K562 (cell line): ENCODE results near the gene STAT6. TPM values are rescaled to one million over a fixed set of nuclear protein-coding genes. Genes with fewer than 3 reads are reported as not detected.

Experiments used
- ARID3B ChIP-seq: fragments of 250-450 bp; sonication (Bioruptor Pico); IDR thresholded peaks from 2 replicates; pipeline ENCODE4 v1.4.0; 2020; ENCODE audit warnings: borderline replicate concordance
- CCAR2 ChIP-seq: fragments of 200-400 bp; formaldehyde crosslinking; IDR thresholded peaks from 2 replicates; pipeline ENCODE4 v1.6.1; 2017; ENCODE audit warnings: mild to moderate bottlenecking, low read depth, low read length
- CEBPG ChIP-seq, 3 experiments: fragments of 200-800 bp in 1 of 3; sonication (Bioruptor generic) in 1 of 3; sonication (generic) in 1 of 3; formaldehyde crosslinking in 1 of 3; IDR thresholded peaks in 2 of 3; conservative IDR thresholded peaks in 1 of 3; 2 replicates each; pipeline versions ENCODE4 v1.6.1 to v1.8.0; 2016 to 2022; ENCODE audit warnings: missing compliant biosample characterization in 2 of 3, missing genetic modification characterization in 2 of 3, mild to moderate bottlenecking in 1 of 3, missing genetic modification reagents in 1 of 3
- ELF1 ChIP-seq: fragments of 200-800 bp; sonication (Bioruptor generic); IDR thresholded peaks from 2 replicates; pipeline ENCODE4 v1.6.1; 2016; ENCODE audit warnings: missing genetic modification characterization, missing compliant biosample characterization
- MCM3 ChIP-seq: fragments of 450-650 bp; IDR thresholded peaks from 2 replicates; pipeline ENCODE4 v1.6.1; 2016
- MCM7 ChIP-seq, 2 experiments: fragments of 450-650 bp; IDR thresholded peaks; 2 replicates each; pipeline ENCODE4 v1.6.1; 2016 to 2018
- RBM22 ChIP-seq: fragments of 200-400 bp; formaldehyde crosslinking; IDR thresholded peaks from 2 replicates; pipeline ENCODE4 v1.6.1; 2018; ENCODE audit warnings: low read length, low read depth; ENCODE audit not compliant: poor library complexity, severe bottlenecking
- TOE1 ChIP-seq, 2 experiments: fragments of 450-650 bp in 1 of 2; sonication (generic) in 1 of 2; formaldehyde crosslinking in 1 of 2; IDR thresholded peaks; 2 replicates each; pipeline versions ENCODE4 v1.7.1 to v1.8.0; 2016 to 2022; ENCODE audit warnings: borderline replicate concordance in 2 of 2, mild to moderate bottlenecking in 2 of 2, antibody characterized with exemption in 1 of 2, inconsistent platforms in 1 of 2, low read depth in 1 of 2, missing genetic modification reagents in 1 of 2, moderate library complexity in 1 of 2
- ZNF224 ChIP-seq: sonication (generic); formaldehyde crosslinking; IDR thresholded peaks from 2 replicates; pipeline ENCODE4 v1.8.0; 2022; ENCODE audit warnings: mild to moderate bottlenecking, missing genetic modification reagents
- ZNF551 ChIP-seq: fragments of 250-450 bp; sonication (Bioruptor Pico); IDR thresholded peaks from 2 replicates; pipeline ENCODE4 v1.5.0; 2021; ENCODE audit warnings: mild to moderate bottlenecking, moderate library complexity
- ZNF695 ChIP-seq: fragments of 450-650 bp; formaldehyde crosslinking; IDR thresholded peaks from 2 replicates; pipeline ENCODE4 v1.4.0; 2020; ENCODE audit warnings: mild to moderate bottlenecking, moderate library complexity
- polyA plus RNA-seq, 8 experiments: library from polyadenylated mRNA; depleted of rRNA in 4 of 8; stranded (reverse) in 5 of 8; unstranded in 3 of 8; fragments of >200 nt; fragmentation: Nextera tagmentation in 2 of 8; fragmentation: Illumina TruSeq in 1 of 8; extraction: Ambion mirVana in 2 of 8; extraction: Trizol in 1 of 8; gene quantifications; 2 replicates each; pipeline versions ENCODE4 v1.2.1 to v1.2.3, GENCODE V29; 2011 to 2014; ENCODE audit warnings: inconsistent platforms in 1 of 8, missing spikeins in 1 of 8
- total RNA-seq, 7 experiments: library from RNA; depleted of rRNA in 6 of 7; stranded (reverse); fragments of >200 nt in 6 of 7; fragmentation: Illumina TruSeq in 2 of 7; extraction: Trizol in 2 of 7; gene quantifications; 2 replicates each; pipeline versions ENCODE4 v1.2.1 to v1.2.3, GENCODE V29; 2011 to 2021; ENCODE audit warnings: low replicate concordance in 1 of 7
- TF ChIP-seq, protein P1 (sequence below): fragments of 450-650 bp; IDR thresholded peaks from 2 replicates; pipeline ENCODE4 v1.6.1; 2014; ENCODE audit warnings: low read depth, mild to moderate bottlenecking, moderate library complexity, borderline replicate concordance
- TF ChIP-seq, protein P2 (sequence below): fragments of 250-450 bp; sonication (Bioruptor Pico); IDR thresholded peaks from 2 replicates; pipeline ENCODE4 v1.5.0; 2021; ENCODE audit warnings: mild to moderate bottlenecking, moderate library complexity
- TF ChIP-seq, protein P3 (sequence below): fragments of 250-450 bp; sonication (Bioruptor Pico); IDR thresholded peaks from 2 replicates; pipeline ENCODE4 v1.4.0; 2020; ENCODE audit warnings: mild to moderate bottlenecking
- TF ChIP-seq, protein P4 (sequence below): fragments of 450-650 bp; formaldehyde crosslinking; IDR thresholded peaks from 2 replicates; pipeline ENCODE4 v1.4.0; 2020; ENCODE audit warnings: mild to moderate bottlenecking, mixed read lengths

STAT6 gene
- total and polyA plus RNA-seq, 9 of the 15 experiments (the other 6 are each of a cell fraction or from before 2014, with no cell fraction given): 2.4 to 49.5 (median 26.5) TPM

- TF ChIP-seq RBM22: no peak
- no peak for TF ChIP-seq ELF1
- TF ChIP-seq CEBPG (CRISPR knock-in tag; IDR thresholded peaks at IDR 0.05): no peak
- TF ChIP-seq CEBPG (tag; conservative IDR thresholded peaks at IDR 0.05 in 1 of 2, IDR thresholded peaks at IDR 0.05 in 1 of 2): peak in 1 of 2 experiments; percentile 64; a peak in 2 of 4 replicates
- no peak for TF ChIP-seq MCM3
- TF ChIP-seq, protein P1, sequence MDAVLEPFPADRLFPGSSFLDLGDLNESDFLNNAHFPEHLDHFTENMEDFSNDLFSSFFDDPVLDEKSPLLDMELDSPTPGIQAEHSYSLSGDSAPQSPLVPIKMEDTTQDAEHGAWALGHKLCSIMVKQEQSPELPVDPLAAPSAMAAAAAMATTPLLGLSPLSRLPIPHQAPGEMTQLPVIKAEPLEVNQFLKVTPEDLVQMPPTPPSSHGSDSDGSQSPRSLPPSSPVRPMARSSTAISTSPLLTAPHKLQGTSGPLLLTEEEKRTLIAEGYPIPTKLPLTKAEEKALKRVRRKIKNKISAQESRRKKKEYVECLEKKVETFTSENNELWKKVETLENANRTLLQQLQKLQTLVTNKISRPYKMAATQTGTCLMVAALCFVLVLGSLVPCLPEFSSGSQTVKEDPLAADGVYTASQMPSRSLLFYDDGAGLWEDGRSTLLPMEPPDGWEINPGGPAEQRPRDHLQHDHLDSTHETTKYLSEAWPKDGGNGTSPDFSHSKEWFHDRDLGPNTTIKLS: no peak
- no peak for TF ChIP-seq ZNF695 (CRISPR knock-in tag)
- TF ChIP-seq, protein P2, sequence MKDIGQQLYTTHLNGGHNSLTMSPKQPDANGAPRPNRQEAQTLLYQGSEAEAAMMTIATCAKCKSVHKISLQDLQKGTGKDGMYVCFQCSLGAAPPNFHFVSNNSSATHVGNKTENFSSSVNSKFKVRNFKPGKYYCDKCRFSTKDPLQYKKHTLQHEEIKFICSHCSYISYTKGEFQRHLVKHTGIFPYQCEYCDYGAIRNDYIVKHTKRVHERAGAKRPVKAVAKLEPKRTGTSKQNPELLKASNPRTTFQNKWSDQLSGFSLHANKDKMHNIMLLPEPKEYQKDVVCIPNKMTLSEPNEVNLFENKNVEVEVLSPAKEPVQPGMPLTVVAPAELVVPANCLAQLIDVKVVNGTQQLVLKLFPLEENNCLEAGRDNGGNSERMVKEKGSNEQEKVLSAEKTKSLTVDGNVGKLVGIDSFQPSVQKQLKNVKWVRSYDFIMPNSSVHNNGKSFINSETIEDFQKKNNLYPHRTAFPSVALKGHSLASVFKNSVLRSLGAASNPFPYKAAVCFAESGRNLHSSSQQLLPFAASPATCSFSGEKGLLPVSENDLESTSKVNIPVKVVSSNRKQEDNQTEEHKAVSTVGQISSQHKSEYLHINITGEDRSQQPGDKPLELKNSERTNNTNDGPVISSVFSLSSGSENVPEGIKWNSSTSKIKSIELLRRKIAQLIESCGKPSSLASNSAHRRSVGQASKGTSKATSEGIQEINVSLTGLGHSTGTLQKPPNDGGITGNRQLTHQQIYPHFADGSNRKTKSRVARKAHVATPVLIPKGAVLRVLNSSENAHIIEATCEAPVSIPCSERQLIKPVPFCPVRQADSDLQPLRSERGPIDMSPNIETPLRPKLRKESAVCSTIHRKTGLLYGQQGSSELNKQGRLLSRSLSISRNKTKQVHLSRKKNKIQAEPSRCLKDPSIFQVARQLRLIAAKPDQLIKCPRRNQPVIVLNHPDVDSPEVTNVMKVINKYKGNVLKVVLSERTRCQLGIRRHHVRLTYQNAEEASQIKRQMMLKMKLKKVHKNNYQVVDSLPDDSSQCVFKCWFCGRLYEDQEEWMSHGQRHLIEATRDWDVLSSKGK (CRISPR knock-in tag): no peak
- no peak for TF ChIP-seq MCM7 (IDR thresholded peaks at IDR 0.05)
- no peak for TF ChIP-seq ARID3B (CRISPR knock-in tag)
- no peak for TF ChIP-seq ZNF551
- TF ChIP-seq TOE1 (IDR thresholded peaks at IDR 0.05; ENCODE audit: borderline replicate concordance): no peak
- TF ChIP-seq TOE1 (CRISPR knock-in tag; IDR thresholded peaks at IDR 0.05; ENCODE audit: borderline replicate concordance, low read depth): no peak
- TF ChIP-seq ZNF224: no peak
- TF ChIP-seq, protein P3, sequence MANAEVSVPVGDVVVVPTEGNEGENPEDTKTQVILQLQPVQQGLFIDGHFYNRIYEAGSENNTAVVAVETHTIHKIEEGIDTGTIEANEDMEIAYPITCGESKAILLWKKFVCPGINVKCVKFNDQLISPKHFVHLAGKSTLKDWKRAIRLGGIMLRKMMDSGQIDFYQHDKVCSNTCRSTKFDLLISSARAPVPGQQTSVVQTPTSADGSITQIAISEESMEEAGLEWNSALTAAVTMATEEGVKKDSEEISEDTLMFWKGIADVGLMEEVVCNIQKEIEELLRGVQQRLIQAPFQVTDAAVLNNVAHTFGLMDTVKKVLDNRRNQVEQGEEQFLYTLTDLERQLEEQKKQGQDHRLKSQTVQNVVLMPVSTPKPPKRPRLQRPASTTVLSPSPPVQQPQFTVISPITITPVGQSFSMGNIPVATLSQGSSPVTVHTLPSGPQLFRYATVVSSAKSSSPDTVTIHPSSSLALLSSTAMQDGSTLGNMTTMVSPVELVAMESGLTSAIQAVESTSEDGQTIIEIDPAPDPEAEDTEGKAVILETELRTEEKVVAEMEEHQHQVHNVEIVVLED (CRISPR knock-in tag): no peak
- TF ChIP-seq CCAR2: no peak
- TF ChIP-seq, protein P4, sequence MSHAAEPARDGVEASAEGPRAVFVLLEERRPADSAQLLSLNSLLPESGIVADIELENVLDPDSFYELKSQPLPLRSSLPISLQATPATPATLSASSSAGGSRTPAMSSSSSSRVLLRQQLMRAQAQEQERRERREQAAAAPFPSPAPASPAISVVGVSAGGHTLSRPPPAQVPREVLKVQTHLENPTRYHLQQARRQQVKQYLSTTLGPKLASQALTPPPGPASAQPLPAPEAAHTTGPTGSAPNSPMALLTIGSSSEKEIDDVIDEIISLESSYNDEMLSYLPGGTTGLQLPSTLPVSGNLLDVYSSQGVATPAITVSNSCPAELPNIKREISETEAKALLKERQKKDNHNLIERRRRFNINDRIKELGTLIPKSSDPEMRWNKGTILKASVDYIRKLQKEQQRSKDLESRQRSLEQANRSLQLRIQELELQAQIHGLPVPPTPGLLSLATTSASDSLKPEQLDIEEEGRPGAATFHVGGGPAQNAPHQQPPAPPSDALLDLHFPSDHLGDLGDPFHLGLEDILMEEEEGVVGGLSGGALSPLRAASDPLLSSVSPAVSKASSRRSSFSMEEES (CRISPR knock-in tag): no peak
These were observed 795 bp downstream of the STAT6 start (continued) for GRCh38 chr12:57110104-57111030.
